ENCODE measurements around the gene RNU5D-1. TPM values are rescaled to one million over a fixed set of nuclear protein-coding genes. Genes with fewer than 3 reads are reported as not detected.
A peak's percentile ranks its signal among the peaks of the same experiment; 100 is the strongest.
"Not testable (repeated sequence)": the region's sequence is repeated elsewhere in the genome, so short reads cannot be mapped to it uniquely, and the experiment has no call there.

Gene RNU5D-1
- total RNA-seq (not detected), polyA plus RNA-seq (not detected)
- long read RNA-seq, donor 1 = 0 reads
- long read RNA-seq, donor 2 = 0 reads
- long read RNA-seq, donor 3 = 0 reads
- long read RNA-seq, donor 4 = 0 reads

DNA sequence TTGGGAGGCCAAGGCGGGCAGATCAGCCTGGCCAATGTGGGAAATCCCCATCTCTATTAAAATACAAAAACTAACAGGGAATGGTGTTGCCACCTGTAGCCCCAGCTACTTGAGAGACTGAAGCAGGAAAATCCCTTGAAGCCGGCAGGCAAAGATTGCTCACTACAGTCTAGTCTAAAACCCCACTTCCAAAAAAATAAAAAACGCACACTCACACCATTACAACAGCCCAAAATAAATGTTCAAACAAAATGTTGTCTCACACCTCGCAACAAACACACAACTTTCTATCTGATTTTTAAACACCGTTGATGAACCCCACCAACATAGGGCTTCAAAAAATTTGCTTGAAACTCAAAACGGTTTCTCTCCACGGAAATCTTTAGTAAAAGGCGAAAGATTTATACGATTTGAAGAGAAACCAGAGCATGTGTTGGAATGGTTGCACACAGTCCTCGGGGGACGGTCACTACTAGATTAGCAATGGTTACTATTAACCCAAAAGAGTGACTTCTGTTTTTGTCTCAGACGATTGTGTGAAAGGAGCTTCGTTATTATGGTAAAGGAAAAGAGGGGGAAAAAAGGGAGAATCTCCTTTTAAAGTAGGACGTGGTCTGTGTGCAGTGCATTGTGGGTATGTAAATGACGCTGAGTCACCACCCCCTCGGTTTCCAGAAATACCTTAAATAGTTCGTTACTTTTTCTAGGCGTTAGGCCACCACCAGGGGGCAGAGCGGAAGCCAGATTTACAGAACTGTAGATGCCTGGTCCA, at the start of gene RNU5D-1:
Gene RNU5D-1, minus strand, starts transcription at position 430 of the 772 bp plus-strand sequence.
- H3K27me3 ChIP-seq (ENCODE audit: control insufficient read depth, insufficient read depth) = no peaks in the 10 kb centered on the region
- ATAC-seq = peak; percentile 86 to 88
- H3K4me3 ChIP-seq (ENCODE audit: low read length) = peak within 1 kb of the TSS; percentile 45
- 2% methylated on average over 19 of the region's 19 CpGs for WGBS
- peak within 1 kb of the TSS; percentile 88 for H3K27ac ChIP-seq (ENCODE audit: low read length)
- H3K4me1 ChIP-seq (ENCODE audit: control insufficient read depth, insufficient read depth, low read length) = peaks cover 2% of the 10 kb centered on the region
- intact Hi-C loops (cut with DNase I) = no loop called here
- H3K9me3 ChIP-seq (ENCODE audit: control insufficient read depth, low read length) = no peaks in the 10 kb centered on the region
- DNase-seq = peak; percentile 93 to 97 (median 95)

DNA sequence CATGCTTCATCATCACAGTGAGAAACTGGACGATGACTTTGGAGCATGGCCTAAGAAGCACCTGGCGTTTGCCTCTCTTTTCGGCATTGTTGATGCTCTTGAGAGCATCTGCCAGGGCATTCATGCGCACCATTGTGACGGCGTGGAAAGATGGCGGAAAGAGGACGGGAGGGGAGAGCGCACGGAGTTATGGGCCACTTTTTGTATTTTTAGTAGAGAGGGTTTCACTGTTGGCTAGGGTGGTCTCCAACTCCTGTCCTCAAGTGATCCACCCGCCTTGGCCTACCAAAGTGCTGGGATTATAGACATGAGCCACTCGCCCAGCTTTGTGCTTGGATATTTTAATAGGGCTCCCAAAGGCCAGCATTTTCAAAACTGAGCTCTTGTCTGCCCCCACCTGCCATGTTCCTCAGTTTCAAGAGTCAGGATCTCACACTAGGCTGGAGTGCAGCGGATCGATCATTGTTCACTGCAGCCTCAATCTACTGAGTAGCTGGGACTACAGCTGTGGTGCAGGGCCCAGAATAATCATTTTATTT, 49.7 kb upstream of the RNU5D-1 start:
- no peaks in the 10 kb centered on the region for H3K9me3 ChIP-seq (ENCODE audit: control insufficient read depth, low read length)
- DNase-seq (peak in 1 of 3 donors; percentile 16), ATAC-seq (no peak)
- H3K27ac ChIP-seq (ENCODE audit: low read length) = no peak overlapping the region
- H3K4me1 ChIP-seq (ENCODE audit: control insufficient read depth, insufficient read depth, low read length) = peaks cover 2% of the 10 kb centered on the region
- no peaks in the 10 kb centered on the region for H3K27me3 ChIP-seq (ENCODE audit: control insufficient read depth, insufficient read depth)
- H3K4me3 ChIP-seq (ENCODE audit: low read length) = no peak overlapping the region
- 91% methylated on average over 14 of the region's 14 CpGs for WGBS
- intact Hi-C loops (cut with DNase I) = loop anchor here in 1 of 4 donors (10.0 kb wide), 1 partner anchor 54 kb away; no protein-coding TSS in a partner anchor

DNA sequence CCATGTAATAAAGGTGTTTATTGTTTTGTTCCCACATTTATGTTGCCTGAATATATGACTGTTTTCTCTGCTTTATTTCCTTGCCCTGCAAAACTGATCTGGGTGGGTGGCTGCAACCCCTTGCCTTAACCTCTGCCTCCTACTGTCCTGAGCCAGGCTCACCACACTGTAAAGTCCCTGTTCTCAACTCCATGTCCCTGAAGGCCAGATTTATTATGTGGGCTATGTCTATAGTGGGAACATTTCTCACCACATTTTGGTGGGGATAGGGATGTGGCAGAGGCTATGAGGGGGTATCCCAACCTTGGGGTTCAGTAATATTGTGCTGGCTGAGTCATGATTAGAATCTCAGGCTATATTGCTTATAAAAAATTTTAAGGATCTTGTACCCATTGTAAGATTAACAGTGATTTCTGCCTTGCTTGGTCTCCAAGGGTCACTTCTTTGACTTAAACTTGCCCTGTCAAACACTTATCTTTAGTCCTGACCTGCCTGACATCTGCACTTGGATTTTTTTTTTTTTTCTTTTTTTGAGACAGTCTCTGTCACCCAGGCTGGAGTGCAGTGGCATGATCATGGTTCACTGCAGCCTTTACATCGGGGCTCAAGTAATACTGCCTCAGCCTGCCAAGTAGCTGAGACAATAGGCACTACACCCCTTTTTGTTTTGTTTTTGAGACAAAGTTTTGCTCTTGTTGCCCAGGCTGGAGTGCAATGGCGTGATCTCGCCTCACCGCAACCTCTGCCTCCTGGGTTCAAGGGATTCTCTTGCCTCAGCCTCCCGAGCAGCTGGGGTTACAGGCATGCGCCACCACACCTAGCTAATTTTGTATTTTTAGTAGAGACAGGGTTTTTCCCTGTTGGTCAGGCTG, 48.0 kb upstream of the RNU5D-1 start:
- Histone ChIP-seq H3K4me1 (ENCODE audit: control insufficient read depth, insufficient read depth, low read length) (no peaks in the 10 kb centered on the region), H3K27me3 (ENCODE audit: control insufficient read depth, insufficient read depth) (no peaks in the 10 kb centered on the region), H3K27ac (ENCODE audit: low read length) (no peak overlapping the region), H3K4me3 (ENCODE audit: low read length) (no peak overlapping the region), H3K9me3 (ENCODE audit: control insufficient read depth, low read length) (no peaks in the 10 kb centered on the region)
- DNase-seq (peak in 1 of 3 donors; percentile 1), ATAC-seq (no peak)
- WGBS = 93% methylated on average over 6 of the region's 6 CpGs
- intact Hi-C loops (cut with DNase I) = no loop called here

DNA sequence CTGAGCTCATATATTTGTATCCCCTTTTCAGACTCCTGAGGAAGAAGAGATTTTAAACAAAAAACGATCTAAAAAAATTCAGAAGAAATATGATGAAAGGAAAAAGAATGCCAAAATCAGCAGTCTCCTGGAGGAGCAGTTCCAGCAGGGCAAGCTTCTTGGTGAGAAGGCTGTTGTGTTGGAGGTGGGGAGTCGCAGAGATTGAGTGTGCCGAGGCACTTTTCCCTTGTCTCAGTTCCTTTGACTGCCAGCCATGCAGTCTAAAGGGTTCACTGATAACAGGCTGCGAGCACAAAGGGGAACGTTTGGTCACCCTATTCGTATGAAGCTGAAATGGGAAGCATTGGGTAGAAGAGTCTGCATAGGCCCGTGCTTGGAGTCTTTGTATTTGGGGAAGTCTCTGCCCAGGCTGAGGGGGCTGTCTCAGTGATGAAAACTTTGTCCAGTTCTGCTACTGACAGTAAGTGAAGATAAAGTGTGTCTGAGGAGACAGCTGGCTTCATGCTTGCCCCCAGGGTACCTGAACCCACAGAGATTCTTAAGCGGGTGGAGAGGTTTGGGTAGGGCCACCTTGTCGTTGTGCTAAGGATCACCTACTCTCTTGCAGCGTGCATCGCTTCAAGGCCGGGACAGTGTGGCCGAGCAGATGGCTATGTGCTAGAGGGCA, 47.1 kb upstream of the RNU5D-1 start:
- intact Hi-C loops (cut with DNase I) = no loop called here

DNA sequence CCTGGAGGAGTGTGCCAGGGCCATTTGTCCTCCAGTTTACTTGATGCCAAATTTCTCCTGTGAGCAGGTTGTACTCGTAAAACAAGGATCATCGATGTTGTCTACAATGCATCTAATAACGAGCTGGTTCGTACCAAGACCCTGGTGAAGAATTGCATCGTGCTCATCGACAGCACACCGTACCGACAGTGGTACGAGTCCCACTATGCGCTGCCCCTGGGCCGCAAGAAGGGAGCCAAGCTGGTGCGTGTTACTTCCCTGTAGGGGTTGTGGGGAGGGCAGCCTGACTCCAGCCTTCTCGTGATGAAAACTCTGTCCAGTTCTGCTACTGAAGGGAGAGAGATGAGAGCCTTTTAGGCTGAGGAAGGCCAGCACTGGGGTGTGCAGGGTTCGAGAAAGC, 46.6 kb upstream of the RNU5D-1 start:
- no peak overlapping the region for H3K27ac ChIP-seq (ENCODE audit: low read length)
- intact Hi-C loops (cut with DNase I) = no loop called here
- no peak overlapping the region for H3K4me3 ChIP-seq (ENCODE audit: low read length)
- WGBS = 80% methylated on average over 14 of the region's 14 CpGs
- H3K9me3 ChIP-seq (ENCODE audit: control insufficient read depth, low read length) = no peaks in the 10 kb centered on the region
- DNase-seq (peak in 1 of 3 donors; percentile 46), ATAC-seq (no peak)
- H3K4me1 ChIP-seq (ENCODE audit: control insufficient read depth, insufficient read depth, low read length) = no peaks in the 10 kb centered on the region
- H3K27me3 ChIP-seq (ENCODE audit: control insufficient read depth, insufficient read depth) = no peaks in the 10 kb centered on the region

More for the DNA sequence above, 47.1 kb upstream of the RNU5D-1 start:
- H3K4me3 ChIP-seq (ENCODE audit: low read length) = no peak overlapping the region
- WGBS = 63% methylated on average over 13 of the region's 13 CpGs
- ATAC-seq (no peak), DNase-seq (peak in 1 of 3 donors; percentile 22)
- H3K9me3 ChIP-seq (ENCODE audit: control insufficient read depth, low read length) = no peaks in the 10 kb centered on the region
- no peaks in the 10 kb centered on the region for H3K27me3 ChIP-seq (ENCODE audit: control insufficient read depth, insufficient read depth)
- H3K27ac ChIP-seq (ENCODE audit: low read length) = no peak overlapping the region
- no peaks in the 10 kb centered on the region for H3K4me1 ChIP-seq (ENCODE audit: control insufficient read depth, insufficient read depth, low read length)

DNA sequence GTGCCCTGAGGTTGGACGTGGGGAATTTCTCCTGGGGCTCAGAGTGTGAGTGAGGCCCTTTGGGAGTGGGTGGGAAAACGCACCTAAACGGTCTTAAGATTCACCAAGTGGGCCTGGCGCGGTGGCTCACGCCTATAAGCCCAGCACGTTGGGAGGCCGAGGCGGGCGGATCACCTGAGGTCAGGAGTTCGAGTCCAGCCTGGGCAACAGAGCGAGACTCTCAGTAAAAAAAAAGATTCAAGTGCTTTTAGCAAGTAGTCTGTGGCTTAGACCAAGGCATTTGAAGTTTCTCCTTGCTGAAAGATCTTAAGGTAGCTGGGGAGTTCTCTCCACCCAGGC, 45.7 kb upstream of the RNU5D-1 start:
- intact Hi-C loops (cut with DNase I) = no loop called here
- ATAC-seq = no peak

DNA sequence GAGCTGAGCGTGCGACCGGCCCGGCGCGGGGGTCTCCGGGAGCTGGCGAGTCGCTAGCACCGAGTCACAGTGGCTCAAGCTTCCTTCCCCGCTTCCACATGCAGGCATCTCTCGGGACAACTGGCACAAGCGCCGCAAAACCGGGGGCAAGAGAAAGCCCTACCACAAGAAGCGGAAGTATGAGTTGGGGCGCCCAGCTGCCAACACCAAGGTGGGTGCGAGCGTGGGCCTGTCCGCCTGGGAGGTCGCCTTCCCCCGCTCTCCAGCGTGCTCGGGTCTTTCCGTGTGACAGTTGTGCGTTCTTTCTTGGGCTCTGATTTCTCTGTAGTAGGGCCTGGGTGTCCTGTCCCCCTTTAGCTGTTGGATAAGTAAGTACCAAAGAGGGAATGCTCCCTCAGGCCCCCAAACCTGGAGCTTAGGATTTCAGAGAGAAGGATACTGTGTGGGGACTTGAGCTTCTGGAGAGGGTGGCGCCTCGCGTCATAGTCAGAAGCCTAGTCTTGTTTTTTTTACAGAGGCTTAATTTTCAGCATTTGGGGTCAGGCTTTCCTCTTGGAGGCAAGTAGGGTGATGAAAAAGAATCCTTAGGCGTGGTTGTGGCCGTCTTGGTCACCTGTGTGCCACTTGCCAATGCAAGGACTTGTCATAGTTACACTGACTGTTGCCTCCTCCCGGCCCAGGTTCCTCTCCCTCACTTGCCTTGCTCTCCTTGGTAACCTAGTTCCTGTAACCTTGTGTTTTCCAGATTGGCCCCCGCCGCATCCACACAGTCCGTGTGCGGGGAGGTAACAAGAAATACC, 45.2 kb upstream of the RNU5D-1 start:
- Histone ChIP-seq H3K4me1 (ENCODE audit: control insufficient read depth, insufficient read depth, low read length) (no peaks in the 10 kb centered on the region), H3K27me3 (ENCODE audit: control insufficient read depth, insufficient read depth) (no peaks in the 10 kb centered on the region), H3K4me3 (ENCODE audit: low read length) (peak overlapping the region; percentile 88), H3K9me3 (ENCODE audit: control insufficient read depth, low read length) (no peaks in the 10 kb centered on the region), H3K27ac (ENCODE audit: low read length) (peak overlapping the region; percentile 61)
- intact Hi-C loops (cut with DNase I) = no loop called here
- ATAC-seq (peak; percentile 6 to 8), DNase-seq (peak; percentile 41 to 77 (median 75))
- 7% methylated on average over 36 of the region's 36 CpGs for WGBS

More for the DNA sequence above, 45.7 kb upstream of the RNU5D-1 start:
- H3K4me1 ChIP-seq (ENCODE audit: control insufficient read depth, insufficient read depth, low read length) = no peaks in the 10 kb centered on the region
- peak overlapping the region; percentile 88 for H3K4me3 ChIP-seq (ENCODE audit: low read length)
- 57% methylated on average over 12 of the region's 12 CpGs for WGBS
- no peaks in the 10 kb centered on the region for H3K9me3 ChIP-seq (ENCODE audit: control insufficient read depth, low read length)
- DNase-seq = peak in 1 of 3 donors; percentile 62
- peak overlapping the region; percentile 13 for H3K27ac ChIP-seq (ENCODE audit: low read length)
- H3K27me3 ChIP-seq (ENCODE audit: control insufficient read depth, insufficient read depth) = no peaks in the 10 kb centered on the region

DNA sequence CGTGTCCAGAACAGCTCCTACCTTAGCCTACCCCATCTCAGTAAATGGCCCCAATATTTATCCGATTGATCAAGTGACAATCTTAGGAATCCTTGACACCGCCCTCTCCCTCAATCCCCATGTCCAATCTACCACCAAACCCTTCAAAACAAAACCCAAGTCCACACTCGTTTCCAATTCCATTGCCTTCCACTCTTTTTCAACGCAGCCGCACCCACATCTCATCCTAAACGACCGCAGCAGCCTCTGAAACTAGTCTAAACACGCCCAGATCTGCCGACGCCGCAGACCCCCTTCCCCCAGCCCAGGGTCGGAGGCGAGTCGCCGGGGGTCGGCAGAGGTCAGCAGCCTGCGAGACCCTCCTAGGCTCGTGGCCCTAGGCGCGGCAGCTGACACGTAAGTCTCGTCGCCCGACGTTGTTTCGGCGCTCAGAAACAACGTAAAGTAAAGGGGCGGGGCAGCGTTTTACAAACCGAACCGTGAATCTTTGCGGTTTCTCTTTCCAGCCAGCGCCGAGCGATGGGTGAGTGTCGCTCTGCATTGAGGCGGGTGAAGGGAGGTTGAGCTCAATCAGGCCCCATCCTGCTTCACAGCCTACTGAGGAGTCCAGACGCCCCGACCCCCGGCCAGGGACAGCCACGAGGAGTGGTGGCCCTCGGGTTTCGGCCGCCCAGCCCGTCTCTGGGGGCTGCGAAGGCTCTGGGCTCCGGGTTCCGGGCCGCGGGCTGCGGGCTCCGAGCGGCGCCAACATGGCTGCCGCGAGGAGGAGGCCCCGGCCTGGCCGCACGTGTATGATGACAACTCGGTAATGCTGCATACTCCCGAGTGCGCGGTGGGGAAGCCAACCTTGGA, 44.3 kb upstream of the RNU5D-1 start, which contains the start of gene RPS8:
Gene RPS8, plus strand, starts transcription at position 463 of the 852 bp plus-strand sequence. Its CDS starts 57 bp downstream, at position 520.
- DNase-seq (peak; percentile 92 to 96 (median 93)), ATAC-seq (peak; percentile 91 to 94)
- Histone ChIP-seq H3K27me3 (ENCODE audit: control insufficient read depth, insufficient read depth) (no peaks in the 10 kb centered on the region), H3K9me3 (ENCODE audit: control insufficient read depth, low read length) (no peaks in the 10 kb centered on the region), H3K27ac (ENCODE audit: low read length) (peak within 1 kb of the TSS; percentile 95), H3K4me1 (ENCODE audit: control insufficient read depth, insufficient read depth, low read length) (no peaks in the 10 kb centered on the region), H3K4me3 (ENCODE audit: low read length) (peak within 1 kb of the TSS; percentile 88)
- intact Hi-C loops (cut with DNase I) = no loop called here
- WGBS = under 1% methylated on average over 65 of the region's 65 CpGs

DNA sequence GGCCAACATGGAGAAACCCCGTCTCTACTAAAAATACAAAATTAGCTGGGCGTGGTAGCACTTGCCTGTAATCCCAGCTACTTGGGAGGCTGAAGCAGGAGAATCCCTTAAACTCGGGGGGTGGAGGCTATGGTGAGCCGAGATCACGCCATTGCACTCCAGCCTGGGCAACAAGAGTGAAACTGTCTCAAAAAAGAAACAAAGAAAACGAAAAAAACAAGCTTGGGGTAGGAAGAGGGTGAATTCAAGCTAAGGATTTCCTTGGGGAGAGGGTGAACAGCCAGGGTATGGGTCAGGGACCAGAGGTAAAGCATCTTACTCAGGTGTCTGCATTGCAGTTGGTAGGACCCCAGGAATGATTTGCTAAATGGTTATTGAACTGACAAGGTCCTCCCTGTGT, 35.5 kb upstream of the RNU5D-1 start:
- intact Hi-C loops (cut with DNase I); H3K27ac ChIP-seq (ENCODE audit: low read length); H3K27me3 ChIP-seq (ENCODE audit: control insufficient read depth, insufficient read depth); DNase-seq; H3K4me1 ChIP-seq (ENCODE audit: control insufficient read depth, insufficient read depth, low read length); H3K4me3 ChIP-seq (ENCODE audit: low read length); ATAC-seq; H3K9me3 ChIP-seq (ENCODE audit: control insufficient read depth, low read length): not testable (repeated sequence)
- 95% methylated on average over 6 of the region's 6 CpGs for WGBS
